SHP77 treated with DMSO at 0.1 percent for 48 hours (cell line): ENCODE results near the gene TNS1.

Experiments
- DNase-seq: peaks from one replicate; lab custom pipeline; 2025; lab: John Stamatoyannopoulos, UW

Gene TNS1

GRCh38 chr2:217848351-217848957, 154.3 kb downstream of the TNS1 start:
- no peak for DNase-seq

- DNase-seq, result no peak
Observed at GRCh38 chr2:217847552-217848350, 155.0 kb downstream of the TNS1 start.

DNA sequence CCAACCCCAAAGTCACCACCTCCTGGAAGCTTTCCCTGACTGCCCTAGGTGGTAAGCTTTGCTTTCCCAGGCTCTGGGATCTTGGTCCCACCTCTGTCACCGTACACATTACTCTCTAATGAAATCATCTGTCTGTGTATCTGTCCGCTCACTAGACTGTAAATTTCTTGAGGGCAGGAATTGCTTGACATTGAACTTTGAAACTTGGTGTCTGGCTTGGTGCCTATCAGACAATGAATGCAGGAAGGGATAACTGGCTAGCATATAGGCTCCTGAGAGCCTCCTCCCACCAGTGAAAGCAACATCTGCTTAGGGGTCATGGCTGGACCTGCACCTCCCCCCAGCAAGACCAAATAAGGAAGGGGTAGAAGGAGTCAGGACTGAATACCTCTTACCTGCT, 155.7 kb downstream of the TNS1 start:
- DNase-seq, result no peak

DNA sequence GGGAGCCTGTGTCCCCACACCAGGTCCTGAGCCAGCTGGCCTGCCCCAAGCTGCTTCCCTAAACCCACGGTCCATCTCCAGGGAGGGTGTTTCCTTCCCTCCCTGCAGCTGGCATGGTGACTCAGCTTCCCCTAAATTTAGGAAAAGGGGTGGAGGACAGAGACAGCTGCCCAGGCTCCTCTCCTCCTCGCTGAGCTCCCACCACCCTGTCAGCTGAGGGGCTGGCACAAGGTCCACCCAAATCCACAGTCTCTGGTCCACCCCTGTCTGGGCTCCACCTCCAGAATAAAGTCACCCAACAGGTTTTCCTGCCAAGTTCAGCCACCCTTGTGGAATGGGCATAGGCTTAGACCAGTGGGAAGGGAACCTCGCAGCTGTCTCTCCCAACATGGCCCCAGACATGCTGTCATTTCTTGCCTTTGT, 156.5 kb downstream of the TNS1 start:
- DNase-seq, result no peak

DNA sequence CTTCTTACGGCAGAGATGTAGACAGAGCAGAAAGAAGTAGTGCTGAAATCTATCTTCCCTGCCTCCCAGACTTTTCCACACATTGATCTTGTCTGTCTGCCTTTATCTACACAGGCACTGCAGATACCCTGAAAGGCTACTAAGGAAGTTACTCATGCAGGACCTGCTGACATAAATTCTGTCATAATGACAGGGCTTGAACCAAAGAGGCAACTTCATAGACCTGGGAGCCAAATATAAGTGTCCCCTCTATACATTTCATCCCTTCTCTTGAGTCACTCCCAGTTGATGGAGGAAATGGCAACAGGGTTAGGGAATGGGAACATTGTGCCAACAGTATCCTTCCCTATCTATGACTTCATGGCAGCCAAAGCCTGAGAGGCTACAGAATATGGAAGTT, 157.5 kb downstream of the TNS1 start:
- DNase-seq, result no peak

- DNase-seq, result no peak
Observed at GRCh38 chr2:217844696-217845095, 158.1 kb downstream of the TNS1 start.

- no peak for DNase-seq
Observed at GRCh38 chr2:217843324-217843723, 159.5 kb downstream of the TNS1 start.

GRCh38 chr2:217842017-217842416, 160.8 kb downstream of the TNS1 start:
- no peak for DNase-seq

DNA sequence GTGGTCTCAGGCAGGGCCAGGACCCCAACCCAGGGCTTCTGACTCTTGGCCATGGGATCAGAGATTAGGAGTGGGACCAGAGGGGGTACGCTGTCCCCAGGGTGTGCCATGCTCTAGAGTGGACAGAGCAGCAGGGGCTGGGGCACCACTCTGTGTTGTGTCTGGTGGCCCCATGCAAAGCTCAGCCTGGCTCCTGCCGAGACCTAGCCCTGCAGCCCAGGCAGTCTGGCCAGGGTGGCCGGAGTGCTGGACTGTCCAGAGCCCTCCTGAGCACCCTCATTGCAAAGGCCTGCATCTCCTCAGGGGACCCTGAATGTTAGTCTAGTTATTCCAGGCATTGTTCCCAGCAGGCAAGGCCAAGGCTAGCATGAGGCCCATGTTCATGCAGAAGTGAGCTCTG, 162.3 kb downstream of the TNS1 start:
- no peak for DNase-seq

- DNase-seq, result no peak
Observed at GRCh38 chr2:217839750-217840107, 163.1 kb downstream of the TNS1 start.

GRCh38 chr2:217839073-217839749, 163.6 kb downstream of the TNS1 start:
- no peak for DNase-seq

GRCh38 chr2:217838409-217838831, 164.4 kb downstream of the TNS1 start:
- DNase-seq, result no peak

DNA sequence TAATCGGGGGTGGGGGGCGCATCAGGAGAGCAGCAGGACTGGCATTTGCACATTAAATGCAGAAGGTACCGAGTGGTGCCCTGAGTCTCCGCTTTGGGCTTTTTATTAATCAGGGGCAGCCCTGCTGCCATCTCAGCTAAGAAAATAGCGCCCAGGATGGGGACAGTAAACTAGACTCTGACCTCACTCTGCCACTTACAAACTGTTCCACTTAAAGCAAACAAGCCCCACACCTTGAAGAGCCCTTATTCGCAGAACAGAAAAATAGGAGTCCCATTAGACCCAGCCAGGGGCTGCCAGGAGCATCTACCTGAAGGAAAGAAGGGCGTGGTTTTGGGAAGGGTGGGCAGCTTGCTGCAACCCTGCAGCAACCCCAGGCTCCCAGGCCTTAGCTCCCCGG, 165.3 kb downstream of the TNS1 start:
- DNase-seq, result no peak

GRCh38 chr2:217836901-217837491, 165.8 kb downstream of the TNS1 start:
- DNase-seq, result no peak

GRCh38 chr2:217835931-217836891, 166.6 kb downstream of the TNS1 start:
- DNase-seq, result no peak

DNA sequence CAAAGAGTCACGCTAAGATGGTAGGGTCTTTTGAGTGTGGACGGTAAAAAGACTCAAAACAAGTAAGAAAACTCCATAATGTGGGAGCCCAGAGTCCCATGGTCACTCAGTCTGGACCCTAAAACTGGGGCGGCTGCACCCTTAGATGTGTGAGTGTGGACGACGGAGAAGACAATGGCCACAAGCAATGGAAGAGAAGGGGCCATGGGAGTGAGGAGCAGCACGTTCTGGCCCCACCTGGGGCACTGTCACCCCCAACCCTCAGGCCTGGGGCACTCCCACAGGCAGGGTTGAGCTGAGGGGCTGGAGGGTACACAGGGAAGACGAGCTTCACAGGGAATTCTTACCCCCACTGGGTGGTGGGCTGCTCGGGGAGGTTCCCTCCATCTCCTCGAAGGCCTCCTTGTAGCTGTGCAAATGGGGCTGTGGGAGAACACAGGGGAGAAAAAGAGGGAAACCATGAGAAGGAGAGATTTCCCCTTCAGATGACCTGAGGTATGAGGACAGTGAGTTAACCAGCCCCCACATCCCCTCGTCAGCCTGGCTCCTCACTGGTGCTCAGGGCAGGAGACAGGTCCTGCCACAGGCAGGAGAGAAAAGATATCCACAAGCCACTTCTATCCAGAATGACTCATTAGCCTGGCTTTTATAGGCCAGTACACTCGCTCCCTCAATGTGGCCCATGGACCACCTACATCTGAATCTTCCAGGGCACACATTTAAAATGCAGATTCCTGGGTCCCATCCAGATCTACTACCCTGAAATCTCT, 167.9 kb downstream of the TNS1 start:
- DNase-seq, result no peak

DNA sequence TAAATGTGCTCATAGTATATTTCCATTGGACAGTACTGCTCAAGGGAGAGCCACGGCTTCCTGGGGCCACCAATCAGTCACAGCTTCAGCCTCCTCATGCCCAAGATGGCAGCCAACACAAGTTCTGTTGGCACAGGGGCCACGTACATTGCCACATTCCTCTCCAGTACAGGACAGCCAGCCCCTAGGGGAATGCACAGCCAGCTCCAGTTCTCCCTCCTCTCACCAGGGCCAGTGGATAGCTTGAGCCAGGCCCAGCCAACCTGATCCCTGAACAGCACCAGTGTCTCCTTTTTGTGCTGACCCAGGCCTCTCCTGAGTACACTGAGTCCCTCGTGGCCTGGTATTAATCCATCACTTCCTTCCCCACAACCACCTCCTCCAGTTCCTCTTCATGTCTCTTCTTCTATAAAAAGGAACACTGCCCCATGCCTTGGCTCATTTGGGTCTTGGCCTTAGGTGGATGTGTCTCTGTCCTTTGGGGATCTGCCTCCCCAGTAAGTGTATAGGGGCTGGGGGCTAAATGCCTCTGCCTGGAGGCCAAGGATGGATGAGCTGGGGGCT, 168.7 kb downstream of the TNS1 start:
- no peak for DNase-seq

- no peak for DNase-seq
Observed at GRCh38 chr2:217833439-217833838, 169.4 kb downstream of the TNS1 start.

- no peak for DNase-seq
Observed at GRCh38 chr2:217832987-217833386, 169.8 kb downstream of the TNS1 start.

DNA sequence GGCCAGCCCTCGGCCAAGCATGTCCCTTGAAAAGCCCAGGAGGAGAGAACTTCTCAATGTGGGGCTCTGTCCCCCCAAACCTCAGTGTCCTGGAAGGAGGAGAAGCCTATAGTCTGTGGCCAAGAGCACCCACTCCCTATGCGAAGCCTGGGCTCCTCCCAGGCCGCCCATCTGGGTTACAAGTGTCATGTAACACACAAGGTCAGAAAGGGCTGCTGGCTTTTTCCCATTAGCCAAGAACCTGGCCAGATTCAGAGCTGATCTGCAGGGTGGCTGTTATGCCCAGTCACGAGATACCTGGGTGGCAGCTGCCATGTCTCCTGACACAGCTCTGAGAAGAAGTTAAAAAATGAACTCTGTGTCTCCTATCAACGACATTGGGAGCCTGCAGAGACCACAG, 170.7 kb downstream of the TNS1 start:
- no peak for DNase-seq

DNA sequence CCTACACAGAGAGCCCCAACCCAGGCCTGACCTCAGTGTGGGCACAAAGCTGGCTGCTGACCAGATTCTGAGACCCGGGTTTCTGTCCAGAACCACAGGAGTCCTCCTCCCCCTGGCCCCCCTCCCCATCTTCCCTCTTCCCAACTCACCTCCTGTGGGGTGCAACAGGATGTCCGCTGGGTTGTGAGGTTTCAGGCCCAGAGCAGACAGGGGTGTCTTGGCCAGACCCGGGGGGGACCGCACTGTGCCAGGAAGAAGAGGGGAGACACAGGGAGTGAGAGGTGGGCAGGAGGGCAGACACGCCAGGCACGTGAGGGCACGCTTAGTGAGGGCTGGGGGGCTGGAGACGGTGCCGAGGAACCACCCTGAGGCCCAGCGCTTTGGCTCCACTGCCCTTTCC, 171.5 kb downstream of the TNS1 start:
- no peak for DNase-seq
